Measurements from ENCODE around the gene GSG1L.
"Not testable (repeated sequence)": the region's sequence is repeated elsewhere in the genome, so short reads cannot be mapped to it uniquely, and the experiment has no call there.

GSG1L gene

DNA sequence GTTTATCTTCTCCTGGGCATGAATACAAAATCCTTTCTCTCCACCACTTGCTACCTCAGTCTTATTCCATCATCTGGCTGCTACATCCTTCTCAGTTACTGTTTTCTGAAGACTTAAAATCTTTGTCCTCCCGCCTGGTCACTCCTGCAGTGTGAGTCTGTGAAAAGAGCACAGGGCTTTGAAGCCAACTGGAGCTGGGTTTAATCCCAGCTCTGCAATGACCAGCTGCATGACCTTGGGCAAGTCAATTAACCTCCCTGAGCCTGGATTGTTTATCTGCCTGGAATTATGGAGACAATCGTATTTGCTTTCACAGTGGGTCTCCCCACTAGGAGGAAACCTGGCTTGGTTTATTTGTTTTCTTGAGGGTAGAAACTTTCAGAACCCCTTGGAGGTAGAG lies 183.2 kb downstream of the GSG1L start:
- no peak for DNase-seq

DNA sequence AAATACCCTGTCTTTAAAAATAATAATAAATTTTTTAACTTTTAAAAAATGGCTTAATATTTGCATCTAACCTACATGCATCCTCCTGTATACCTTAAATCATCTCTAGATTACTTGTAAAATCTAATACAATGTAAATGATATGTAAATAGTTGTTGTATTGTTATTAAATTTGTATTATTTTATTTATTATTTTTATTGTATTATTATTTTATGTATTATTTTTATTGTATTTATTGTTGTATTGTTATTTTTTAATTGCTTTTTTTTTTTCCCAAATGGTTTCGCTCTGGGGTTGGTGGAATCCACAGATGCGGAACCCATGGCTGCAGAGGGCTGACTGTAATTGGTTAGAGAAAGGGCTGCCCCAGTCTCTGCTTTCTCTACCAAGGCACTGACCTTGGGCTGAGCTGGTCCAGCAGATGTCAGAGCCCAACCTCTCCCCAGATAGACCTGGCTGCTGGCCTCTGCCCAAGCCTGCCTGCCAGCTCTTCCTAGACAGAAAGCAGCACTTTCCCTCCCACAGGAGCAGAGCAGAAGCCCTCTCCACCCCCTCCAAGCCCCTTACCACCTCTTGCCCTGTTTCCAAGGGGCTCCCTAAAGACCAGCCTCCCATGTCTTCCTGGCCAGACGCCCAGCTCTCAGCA lies 183.8 kb downstream of the GSG1L start:
- no peak for DNase-seq

DNA sequence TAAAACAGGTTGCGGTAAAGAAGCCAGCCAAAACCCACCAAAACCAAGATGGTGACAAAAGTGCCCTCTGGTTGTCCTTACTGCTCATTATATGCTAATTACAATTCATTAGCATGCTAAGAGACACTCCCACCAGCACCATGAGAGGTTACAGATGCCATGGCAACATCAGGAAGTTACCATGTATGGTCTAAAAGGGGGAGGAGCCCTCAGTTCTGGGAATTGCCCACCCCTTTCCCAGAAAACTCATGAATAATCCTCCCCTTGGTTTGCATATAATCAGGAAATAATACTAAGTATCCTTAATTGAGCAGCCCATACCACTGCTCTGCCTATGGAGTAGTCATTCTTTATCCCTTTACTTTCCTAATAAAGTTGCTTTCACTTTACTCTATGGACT lies 190.9 kb downstream of the GSG1L start:
- DNase-seq: not testable (repeated sequence)

DNA sequence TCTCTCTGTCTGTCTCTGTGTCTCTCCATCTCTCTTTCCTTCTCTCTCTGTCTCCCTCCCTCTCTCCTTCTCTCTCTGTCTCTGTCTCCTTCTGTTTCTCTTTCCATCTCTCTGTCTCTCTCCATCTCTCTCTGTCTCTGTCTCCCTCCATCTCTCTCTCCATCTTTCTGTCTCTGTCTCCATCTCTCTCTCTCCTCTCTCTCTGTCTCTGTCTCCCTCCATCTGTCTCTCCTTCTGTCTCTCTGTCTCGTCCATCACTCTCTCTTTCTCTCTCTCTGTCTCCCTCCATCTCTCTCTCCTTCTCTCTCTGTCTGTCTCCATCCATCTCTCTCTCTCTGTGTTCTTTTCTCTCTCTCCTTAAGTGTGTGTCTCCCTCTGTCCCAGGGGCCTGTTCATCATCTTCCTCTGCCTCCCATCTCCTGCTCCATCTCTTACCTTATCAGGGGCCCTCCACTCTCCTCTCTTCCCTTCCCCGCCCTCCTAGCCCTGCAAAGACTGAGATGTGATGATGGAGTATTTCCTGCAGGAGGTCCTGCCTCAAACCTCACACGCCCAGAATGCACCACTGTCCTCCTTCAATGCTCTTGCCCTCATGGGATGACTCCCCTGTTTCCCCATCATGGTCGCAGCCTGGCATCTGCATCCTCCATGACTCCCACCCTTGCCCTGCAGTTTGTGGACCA lies 193.3 kb downstream of the GSG1L start:
- DNase-seq: no peak

GRCh38 chr16:27869411-27869810 lies 194.1 kb downstream of the GSG1L start:
- DNase-seq: no peak

GRCh38 chr16:27868180-27868579 lies 195.3 kb downstream of the GSG1L start:
- DNase-seq: no peak

- DNase-seq: no peak
Measured at GRCh38 chr16:27867122-27868110, 196.1 kb downstream of the GSG1L start.

GRCh38 chr16:27863377-27863776 lies 200.1 kb downstream of the GSG1L start:
- DNase-seq: no peak

- DNase-seq: no peak
Measured at GRCh38 chr16:27862953-27863352, 200.6 kb downstream of the GSG1L start.

DNA sequence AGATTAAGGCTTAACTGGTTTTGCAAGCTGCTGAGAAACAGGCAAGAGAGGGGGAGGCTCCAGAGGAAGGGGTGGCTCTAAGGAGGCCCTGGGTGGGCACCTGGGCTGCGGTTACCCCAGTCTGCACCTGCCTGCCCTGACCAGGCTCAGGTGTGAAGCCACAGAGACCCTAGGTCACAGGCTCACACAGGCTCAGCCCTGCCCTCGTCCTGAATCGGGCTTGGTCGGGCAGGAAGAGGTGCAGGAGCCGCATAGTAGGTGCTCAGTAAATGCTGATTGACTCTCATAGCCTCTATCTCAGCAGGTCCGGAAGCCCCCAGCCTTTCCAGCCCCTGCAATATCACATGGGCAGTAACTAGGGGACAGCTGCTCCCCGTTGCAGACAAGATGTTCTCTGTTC lies 203.4 kb downstream of the GSG1L start:
- DNase-seq: no peak

GRCh38 chr16:27859020-27859419 lies 204.5 kb downstream of the GSG1L start:
- DNase-seq: no peak

DNA sequence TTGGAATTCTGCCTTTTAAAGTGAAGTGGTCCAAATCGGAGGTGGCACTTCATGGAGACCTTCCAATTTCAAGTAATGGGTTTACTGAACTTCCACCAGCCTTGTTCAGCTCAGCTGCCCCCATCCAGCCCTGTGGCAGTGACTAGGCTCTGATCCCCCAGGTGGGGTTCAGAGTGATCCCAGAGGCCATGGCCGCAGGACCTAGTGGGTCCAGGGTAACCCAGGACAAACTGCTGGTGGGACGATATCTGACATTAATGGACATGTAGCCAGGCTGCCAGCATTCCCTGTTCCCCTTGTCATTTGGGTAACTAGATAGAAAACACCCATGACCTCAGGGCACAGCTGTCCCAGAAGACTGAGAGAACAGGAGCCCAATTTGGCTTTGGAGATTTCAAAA lies 209.9 kb downstream of the GSG1L start:
- DNase-seq: no peak

DNA sequence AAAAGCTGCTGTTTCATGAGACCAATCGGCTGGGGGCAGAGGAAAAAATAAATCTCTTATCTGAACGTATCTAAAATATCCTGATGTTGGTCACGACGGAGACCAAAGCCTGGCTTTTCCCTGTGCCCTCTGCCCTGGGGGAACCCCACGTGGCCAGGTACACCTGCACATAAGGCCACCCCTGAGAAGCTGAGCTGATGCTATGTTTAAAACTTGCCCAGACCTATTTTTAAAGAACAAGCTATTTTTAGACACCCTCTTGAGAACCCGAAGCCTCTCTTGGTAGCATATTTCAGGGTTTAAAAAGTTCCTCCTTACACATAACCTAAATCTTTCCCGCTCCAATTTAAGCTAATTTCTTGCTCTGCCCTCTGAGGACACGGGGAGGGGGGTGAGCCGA lies 210.4 kb downstream of the GSG1L start:
- no peak for DNase-seq

DNA sequence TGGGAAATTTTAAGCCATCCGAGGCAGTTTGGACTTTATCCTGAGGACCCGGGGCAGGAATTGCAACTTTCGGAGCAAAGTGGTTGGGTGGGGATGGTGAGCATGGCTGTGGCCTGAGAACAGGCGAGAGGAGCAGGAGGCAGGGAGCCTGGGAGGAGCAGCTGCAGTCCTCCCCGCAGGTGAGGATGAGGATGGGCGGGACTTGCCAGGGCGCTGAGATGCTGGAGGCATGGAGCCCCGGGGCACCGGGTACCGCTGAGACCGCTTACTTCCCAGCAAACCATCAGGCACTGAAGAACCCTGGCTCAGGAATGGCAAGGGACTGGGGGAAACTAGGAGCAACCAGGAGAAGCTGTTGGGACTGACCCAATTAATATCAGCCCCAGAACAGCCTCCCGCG lies 210.8 kb downstream of the GSG1L start:
- no peak for DNase-seq

GRCh38 chr16:27852116-27852515 lies 211.4 kb downstream of the GSG1L start:
- DNase-seq: no peak

- no peak for DNase-seq
Measured at GRCh38 chr16:27851586-27851985, 211.9 kb downstream of the GSG1L start.

DNA sequence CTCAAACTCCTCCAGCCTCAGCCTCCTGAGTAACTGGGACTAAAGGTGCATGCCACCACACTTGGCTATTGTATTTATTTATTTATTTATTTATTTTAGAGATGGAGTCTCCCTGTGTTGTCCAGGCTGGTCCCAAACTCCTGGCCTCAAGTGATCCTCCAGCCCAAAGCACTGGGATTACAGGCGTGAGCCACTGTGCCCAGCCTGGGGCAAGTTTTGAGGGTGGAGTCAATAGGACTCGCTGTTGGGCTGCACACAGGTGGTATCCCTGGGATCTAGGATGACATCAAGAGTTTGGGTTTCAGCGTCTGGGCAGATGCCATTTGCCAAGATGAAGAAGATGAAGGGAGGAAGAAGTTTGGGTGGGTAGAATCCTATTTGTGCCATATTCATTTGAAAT lies 213.9 kb downstream of the GSG1L start:
- no peak for DNase-seq

- DNase-seq: no peak
Measured at GRCh38 chr16:27847030-27847550, 216.4 kb downstream of the GSG1L start.

GRCh38 chr16:27844826-27845225 lies 218.7 kb downstream of the GSG1L start:
- DNase-seq: no peak

DNA sequence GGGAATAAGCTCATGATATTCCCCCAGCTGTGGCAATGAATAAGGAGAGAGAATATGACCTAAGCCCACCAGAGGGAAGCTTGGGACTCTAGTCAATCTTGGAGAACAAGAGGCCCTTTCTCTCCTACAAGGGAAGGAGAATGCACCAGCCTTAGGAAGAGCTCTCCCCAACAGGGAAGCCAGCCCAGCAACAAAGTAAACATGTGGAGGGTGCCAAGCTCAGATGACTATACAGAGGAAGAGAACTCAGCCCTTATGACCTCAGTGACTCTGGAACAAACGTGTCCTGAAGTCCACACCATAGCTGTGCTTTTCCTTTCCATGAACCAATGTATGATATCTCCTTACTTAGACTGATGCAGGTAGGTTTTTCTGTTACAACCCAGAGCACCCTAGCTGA lies 219.7 kb downstream of the GSG1L start:
- DNase-seq: no peak

- no peak for DNase-seq
Measured at GRCh38 chr16:27841911-27842310, 221.6 kb downstream of the GSG1L start.

DNA sequence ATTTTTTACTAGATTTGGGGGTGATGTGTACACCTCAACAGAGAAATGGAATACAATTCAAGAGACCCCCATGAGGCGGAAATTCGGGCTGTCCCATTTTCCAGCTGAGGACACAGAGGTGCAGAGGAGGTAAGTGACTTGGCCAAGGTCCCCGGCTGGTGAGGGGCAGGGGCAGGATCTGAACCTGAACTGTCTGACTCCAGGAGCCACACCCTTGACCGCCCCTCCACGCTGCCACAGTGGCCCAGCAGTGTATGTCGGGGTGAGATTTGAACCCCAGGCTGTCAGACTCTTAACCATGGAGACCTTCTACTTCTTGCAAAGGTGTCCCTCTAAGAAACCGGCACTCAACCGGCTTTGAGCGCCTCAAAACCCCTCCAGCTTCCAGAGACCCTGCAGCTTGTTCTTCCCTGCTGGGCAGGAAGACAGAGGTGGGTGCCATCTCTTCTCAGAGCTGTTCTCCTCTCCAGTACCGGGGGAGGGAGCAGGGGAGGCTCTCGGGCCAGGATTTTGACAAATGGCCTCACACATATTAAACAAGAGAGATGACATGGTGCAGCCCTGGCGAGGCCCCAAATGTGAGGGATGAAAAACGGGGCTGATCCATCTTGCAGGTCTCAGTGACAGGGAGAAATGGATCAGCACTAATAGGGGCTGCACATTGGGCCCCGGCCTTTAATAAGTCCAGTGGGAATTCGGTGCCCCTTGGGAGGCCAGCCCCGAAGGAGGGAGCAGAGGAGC lies 222.3 kb downstream of the GSG1L start:
- no peak for DNase-seq
